Measurements from ENCODE around the gene LRRC55. TPM values are rescaled to one million over a fixed set of nuclear protein-coding genes. Genes with fewer than 3 reads are reported as not detected.

LRRC55 gene
- total and polyA plus RNA-seq, 2 experiments from 2014 or later, result 0.15 to 1.5 TPM

- TF ChIP-seq STAT1 (IDR thresholded peaks at IDR 0.05; ENCODE audit: unreplicated experiment) (no peak), CREB1 (CRISPR knock-in tag; IDR thresholded peaks at IDR 0.05; ENCODE audit: low read depth) (no peak), ZNF331 (CRISPR knock-in tag; IDR thresholded peaks at IDR 0.05; ENCODE audit: low read depth) (no peak)
These were observed 21.1 kb upstream of the LRRC55 start (continued) for GRCh38 chr11:57160665-57161064.

DNA sequence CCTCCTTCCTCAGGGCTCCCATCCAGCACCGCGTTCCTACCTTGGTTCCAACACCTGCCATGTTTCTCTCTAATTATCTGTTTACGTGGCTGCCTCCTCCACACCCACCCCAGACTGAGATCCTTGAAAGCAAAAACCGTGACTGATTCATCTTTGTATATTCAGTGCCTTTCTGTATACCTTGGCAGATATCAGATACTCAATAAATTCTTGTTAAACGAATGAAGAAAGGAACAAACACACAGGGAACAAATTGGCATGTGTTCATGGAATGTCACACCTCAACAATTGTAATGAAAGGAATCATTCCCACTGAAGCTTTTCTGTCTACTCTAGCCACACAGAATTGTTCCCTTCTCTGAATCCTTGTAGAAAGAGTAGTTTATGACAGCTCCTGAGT lies 20.4 kb upstream of the LRRC55 start:
- Mint-ChIP-seq H3K27ac (no peak overlapping the region), H3K27me3 (ENCODE audit: insufficient read depth, low read depth, poor library complexity) (peaks cover 4% of the 10 kb centered on the region), H3K36me3 (ENCODE audit: low read depth) (no peaks in the 10 kb centered on the region), H3K9me3 (no peaks in the 10 kb centered on the region; the same call in 2 of the 3 replicates), H3K4me1 (peaks cover 3% of the 10 kb centered on the region; the same call in 2 of the 3 replicates), H3K4me3 (no peak overlapping the region)
- Histone ChIP-seq H3K4me1 (ENCODE audit: insufficient read depth) (no peaks in the 10 kb centered on the region; the same call in 1 of the 2 replicates), H3K9me2 (ENCODE audit: insufficient read depth) (0 out of 2 replicates have a peak, but pooled peaks cover 4% of the 10 kb centered on the region), H2AFZ (no peak overlapping the region), H3K36me3 (ENCODE audit: insufficient read depth) (no peaks in the 10 kb centered on the region), H3K27me3 (ENCODE audit: insufficient read depth) (no peaks in the 10 kb centered on the region), H3K27ac (ENCODE audit: low read depth) (no peak overlapping the region), H4K20me1 (replicated peaks; ENCODE audit: insufficient read depth) (no peaks in the 10 kb centered on the region), H3K79me2 (replicated peaks; ENCODE audit: insufficient read depth) (no peaks in the 10 kb centered on the region), H3F3A (replicated peaks; ENCODE audit: low read depth) (no peaks in the 10 kb centered on the region), H3K4me3 (no peak overlapping the region), H3K4me2 (no peak overlapping the region)
- TF ChIP-seq JUNB (IDR thresholded peaks at IDR 0.05; ENCODE audit: unreplicated experiment), result no peak
- no peak for TF ChIP-seq EZH2 (IDR thresholded peaks at IDR 0.05; ENCODE audit: low read depth, unreplicated experiment)
- TF ChIP-seq CTCF (conservative IDR thresholded peaks at IDR 0.05; ENCODE audit: low read depth in 2 of 2), result no peak
- no peak for TF ChIP-seq STAT1 (IDR thresholded peaks at IDR 0.05; ENCODE audit: unreplicated experiment)
- no peak for TF ChIP-seq ZNF114 (CRISPR knock-in tag; IDR thresholded peaks at IDR 0.05)
- TF ChIP-seq, protein P1, sequence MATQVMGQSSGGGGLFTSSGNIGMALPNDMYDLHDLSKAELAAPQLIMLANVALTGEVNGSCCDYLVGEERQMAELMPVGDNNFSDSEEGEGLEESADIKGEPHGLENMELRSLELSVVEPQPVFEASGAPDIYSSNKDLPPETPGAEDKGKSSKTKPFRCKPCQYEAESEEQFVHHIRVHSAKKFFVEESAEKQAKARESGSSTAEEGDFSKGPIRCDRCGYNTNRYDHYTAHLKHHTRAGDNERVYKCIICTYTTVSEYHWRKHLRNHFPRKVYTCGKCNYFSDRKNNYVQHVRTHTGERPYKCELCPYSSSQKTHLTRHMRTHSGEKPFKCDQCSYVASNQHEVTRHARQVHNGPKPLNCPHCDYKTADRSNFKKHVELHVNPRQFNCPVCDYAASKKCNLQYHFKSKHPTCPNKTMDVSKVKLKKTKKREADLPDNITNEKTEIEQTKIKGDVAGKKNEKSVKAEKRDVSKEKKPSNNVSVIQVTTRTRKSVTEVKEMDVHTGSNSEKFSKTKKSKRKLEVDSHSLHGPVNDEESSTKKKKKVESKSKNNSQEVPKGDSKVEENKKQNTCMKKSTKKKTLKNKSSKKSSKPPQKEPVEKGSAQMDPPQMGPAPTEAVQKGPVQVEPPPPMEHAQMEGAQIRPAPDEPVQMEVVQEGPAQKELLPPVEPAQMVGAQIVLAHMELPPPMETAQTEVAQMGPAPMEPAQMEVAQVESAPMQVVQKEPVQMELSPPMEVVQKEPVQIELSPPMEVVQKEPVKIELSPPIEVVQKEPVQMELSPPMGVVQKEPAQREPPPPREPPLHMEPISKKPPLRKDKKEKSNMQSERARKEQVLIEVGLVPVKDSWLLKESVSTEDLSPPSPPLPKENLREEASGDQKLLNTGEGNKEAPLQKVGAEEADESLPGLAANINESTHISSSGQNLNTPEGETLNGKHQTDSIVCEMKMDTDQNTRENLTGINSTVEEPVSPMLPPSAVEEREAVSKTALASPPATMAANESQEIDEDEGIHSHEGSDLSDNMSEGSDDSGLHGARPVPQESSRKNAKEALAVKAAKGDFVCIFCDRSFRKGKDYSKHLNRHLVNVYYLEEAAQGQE (IDR thresholded peaks at IDR 0.05; ENCODE audit: unreplicated experiment), result no peak
- TF ChIP-seq, protein P2, sequence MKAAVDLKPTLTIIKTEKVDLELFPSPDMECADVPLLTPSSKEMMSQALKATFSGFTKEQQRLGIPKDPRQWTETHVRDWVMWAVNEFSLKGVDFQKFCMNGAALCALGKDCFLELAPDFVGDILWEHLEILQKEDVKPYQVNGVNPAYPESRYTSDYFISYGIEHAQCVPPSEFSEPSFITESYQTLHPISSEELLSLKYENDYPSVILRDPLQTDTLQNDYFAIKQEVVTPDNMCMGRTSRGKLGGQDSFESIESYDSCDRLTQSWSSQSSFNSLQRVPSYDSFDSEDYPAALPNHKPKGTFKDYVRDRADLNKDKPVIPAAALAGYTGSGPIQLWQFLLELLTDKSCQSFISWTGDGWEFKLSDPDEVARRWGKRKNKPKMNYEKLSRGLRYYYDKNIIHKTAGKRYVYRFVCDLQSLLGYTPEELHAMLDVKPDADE (IDR thresholded peaks at IDR 0.05), result no peak
- no peak for TF ChIP-seq NANOG (IDR thresholded peaks at IDR 0.05; ENCODE audit: borderline replicate concordance)
- no peak for TF ChIP-seq ZNF331 (CRISPR knock-in tag; IDR thresholded peaks at IDR 0.05; ENCODE audit: low read depth)
- TF ChIP-seq CREB1 (CRISPR knock-in tag; IDR thresholded peaks at IDR 0.05; ENCODE audit: low read depth), result no peak
- no peak for TF ChIP-seq POLR2AphosphoS5 (IDR thresholded peaks at IDR 0.05; ENCODE audit: low read depth)
- TF ChIP-seq, protein P3, sequence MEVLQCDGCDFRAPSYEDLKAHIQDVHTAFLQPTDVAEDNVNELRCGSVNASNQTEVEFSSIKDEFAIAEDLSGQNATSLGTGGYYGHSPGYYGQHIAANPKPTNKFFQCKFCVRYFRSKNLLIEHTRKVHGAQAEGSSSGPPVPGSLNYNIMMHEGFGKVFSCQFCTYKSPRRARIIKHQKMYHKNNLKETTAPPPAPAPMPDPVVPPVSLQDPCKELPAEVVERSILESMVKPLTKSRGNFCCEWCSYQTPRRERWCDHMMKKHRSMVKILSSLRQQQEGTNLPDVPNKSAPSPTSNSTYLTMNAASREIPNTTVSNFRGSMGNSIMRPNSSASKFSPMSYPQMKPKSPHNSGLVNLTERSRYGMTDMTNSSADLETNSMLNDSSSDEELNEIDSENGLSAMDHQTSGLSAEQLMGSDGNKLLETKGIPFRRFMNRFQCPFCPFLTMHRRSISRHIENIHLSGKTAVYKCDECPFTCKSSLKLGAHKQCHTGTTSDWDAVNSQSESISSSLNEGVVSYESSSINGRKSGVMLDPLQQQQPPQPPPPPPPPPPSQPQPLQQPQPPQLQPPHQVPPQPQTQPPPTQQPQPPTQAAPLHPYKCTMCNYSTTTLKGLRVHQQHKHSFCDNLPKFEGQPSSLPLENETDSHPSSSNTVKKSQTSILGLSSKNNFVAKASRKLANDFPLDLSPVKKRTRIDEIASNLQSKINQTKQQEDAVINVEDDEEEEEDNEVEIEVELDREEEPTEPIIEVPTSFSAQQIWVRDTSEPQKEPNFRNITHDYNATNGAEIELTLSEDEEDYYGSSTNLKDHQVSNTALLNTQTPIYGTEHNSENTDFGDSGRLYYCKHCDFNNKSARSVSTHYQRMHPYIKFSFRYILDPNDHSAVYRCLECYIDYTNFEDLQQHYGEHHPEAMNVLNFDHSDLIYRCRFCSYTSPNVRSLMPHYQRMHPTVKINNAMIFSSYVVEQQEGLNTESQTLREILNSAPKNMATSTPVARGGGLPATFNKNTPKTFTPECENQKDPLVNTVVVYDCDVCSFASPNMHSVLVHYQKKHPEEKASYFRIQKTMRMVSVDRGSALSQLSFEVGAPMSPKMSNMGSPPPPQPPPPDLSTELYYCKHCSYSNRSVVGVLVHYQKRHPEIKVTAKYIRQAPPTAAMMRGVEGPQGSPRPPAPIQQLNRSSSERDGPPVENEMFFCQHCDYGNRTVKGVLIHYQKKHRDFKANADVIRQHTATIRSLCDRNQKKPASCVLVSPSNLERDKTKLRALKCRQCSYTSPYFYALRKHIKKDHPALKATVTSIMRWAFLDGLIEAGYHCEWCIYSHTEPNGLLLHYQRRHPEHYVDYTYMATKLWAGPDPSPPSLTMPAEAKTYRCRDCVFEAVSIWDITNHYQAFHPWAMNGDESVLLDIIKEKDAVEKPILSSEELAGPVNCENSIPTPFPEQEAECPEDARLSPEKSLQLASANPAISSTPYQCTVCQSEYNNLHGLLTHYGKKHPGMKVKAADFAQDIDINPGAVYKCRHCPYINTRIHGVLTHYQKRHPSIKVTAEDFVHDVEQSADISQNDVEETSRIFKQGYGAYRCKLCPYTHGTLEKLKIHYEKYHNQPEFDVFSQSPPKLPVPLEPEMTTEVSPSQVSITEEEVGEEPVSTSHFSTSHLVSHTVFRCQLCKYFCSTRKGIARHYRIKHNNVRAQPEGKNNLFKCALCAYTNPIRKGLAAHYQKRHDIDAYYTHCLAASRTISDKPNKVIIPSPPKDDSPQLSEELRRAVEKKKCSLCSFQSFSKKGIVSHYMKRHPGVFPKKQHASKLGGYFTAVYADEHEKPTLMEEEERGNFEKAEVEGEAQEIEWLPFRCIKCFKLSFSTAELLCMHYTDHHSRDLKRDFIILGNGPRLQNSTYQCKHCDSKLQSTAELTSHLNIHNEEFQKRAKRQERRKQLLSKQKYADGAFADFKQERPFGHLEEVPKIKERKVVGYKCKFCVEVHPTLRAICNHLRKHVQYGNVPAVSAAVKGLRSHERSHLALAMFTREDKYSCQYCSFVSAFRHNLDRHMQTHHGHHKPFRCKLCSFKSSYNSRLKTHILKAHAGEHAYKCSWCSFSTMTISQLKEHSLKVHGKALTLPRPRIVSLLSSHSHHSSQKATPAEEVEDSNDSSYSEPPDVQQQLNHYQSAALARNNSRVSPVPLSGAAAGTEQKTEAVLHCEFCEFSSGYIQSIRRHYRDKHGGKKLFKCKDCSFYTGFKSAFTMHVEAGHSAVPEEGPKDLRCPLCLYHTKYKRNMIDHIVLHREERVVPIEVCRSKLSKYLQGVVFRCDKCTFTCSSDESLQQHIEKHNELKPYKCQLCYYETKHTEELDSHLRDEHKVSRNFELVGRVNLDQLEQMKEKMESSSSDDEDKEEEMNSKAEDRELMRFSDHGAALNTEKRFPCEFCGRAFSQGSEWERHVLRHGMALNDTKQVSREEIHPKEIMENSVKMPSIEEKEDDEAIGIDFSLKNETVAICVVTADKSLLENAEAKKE (CRISPR knock-in tag; IDR thresholded peaks at IDR 0.05), result no peak
- no peak for TF ChIP-seq EZH2phosphoT487 (IDR thresholded peaks at IDR 0.05; ENCODE audit: unreplicated experiment)
- ATAC-seq (no peak), DNase-seq (ENCODE audit: low spot score) (no peak)
